Neuron (in vitro differentiated cells): ENCODE results near the gene SERBP1.
"Not testable (repeated sequence)": the region's sequence is repeated elsewhere in the genome, so short reads cannot be mapped to it uniquely, and the experiment has no call there.

Experiments
- H2AFZ ChIP-seq: one replicate; pipeline ENCODE4 v1.6.1; 2013; ENCODE audit warnings: low read depth, mild to moderate bottlenecking, inconsistent platforms, low read length, moderate library complexity
- H3K27me3 ChIP-seq: one replicate; pipeline ENCODE4 v1.6.1; 2013; ENCODE audit warnings: low read length; ENCODE audit not compliant: insufficient read depth
- H3K36me3 ChIP-seq: one replicate; pipeline ENCODE4 v1.6.1; 2013; ENCODE audit warnings: low read length; ENCODE audit not compliant: insufficient read depth
- H3K4me1 ChIP-seq: one replicate; pipeline ENCODE4 v1.6.1; 2013; ENCODE audit warnings: low read length; ENCODE audit not compliant: insufficient read depth
- H3K4me3 ChIP-seq: 2 replicates; pipeline ENCODE4 v1.5.1; 2013; ENCODE audit warnings: mild to moderate bottlenecking, low read length, moderate library complexity
- H3K9me3 ChIP-seq: one replicate; pipeline ENCODE4 v1.6.1; 2013; ENCODE audit warnings: low read length

SERBP1 gene

DNA sequence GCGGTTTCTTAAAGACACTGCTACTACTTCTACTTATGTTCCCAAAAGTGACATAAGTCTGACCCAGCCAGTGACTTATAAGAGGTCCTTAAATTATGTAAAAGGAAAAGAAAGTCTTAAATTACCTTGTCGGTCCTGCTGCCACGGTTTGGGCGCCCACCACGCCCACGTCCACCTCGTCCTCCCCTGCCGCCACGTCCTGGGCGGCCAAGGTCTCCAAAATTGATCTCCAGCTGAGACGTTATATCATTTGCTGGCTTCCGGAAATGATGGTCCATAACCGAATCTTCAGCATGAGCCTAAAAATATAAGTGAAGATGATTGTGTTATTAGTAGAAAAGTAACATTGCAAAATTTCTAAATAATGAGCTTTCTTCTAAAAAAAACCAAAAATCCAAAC is 15.2 kb downstream of the SERBP1 start:
- Histone ChIP-seq H3K9me3 (no peaks in the 10 kb centered on the region), H3K4me3 (no peak overlapping the region), H2AFZ (no peak overlapping the region), H3K27me3 (no peaks in the 10 kb centered on the region), H3K36me3 (peaks cover 84% of the 10 kb centered on the region), H3K4me1 (no peaks in the 10 kb centered on the region)

DNA sequence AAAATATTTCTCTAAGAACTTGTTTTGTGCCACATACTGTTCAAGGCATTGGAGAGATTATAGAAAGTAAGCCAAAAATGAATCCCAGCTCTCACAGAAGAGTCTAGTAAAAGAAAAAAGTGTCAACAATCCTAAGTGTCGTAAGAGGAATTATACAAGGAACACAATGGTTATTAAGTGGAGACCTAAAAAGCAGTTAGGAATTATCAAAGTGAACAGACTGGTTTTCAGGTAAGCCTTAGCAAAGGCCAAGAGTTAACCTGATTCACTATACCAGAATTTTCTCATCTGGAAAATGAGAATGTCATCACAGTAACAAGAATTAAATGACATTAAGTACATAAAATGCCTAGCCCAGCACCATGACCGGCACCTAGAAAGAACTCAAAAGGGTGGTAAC is 15.6 kb downstream of the SERBP1 start:
- Histone ChIP-seq H3K36me3 (peaks cover 82% of the 10 kb centered on the region), H3K4me3 (no peak overlapping the region)

DNA sequence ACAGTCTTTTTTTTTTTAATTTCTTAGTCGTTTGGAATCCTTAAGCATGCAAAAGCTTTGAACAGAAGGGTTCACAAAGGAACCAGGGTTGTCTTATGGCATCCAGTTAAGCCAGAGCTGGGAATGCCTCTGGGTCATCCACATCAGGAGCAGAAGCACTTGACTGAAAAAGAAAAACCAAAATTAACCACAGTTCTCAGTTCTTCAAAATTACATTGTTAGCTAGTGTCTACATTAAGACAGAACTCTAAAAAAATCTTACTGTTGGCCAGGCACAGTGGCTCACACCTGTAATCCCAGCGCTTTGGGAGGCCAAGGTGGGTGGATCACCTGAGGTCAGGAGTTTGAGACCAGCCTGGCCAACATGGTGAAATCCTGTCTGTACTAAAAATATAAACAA is 17.1 kb downstream of the SERBP1 start:
- H3K4me1 ChIP-seq, H3K4me3 ChIP-seq, H3K9me3 ChIP-seq, H3K27me3 ChIP-seq, H2AFZ ChIP-seq: not testable (repeated sequence)
- H3K36me3 ChIP-seq: peaks cover 68% of the 10 kb centered on the region

More for the DNA sequence above, 15.6 kb downstream of the SERBP1 start:
- Histone ChIP-seq H3K4me1 (no peaks in the 10 kb centered on the region), H3K9me3 (no peaks in the 10 kb centered on the region), H2AFZ (no peak overlapping the region), H3K27me3 (no peaks in the 10 kb centered on the region)

DNA sequence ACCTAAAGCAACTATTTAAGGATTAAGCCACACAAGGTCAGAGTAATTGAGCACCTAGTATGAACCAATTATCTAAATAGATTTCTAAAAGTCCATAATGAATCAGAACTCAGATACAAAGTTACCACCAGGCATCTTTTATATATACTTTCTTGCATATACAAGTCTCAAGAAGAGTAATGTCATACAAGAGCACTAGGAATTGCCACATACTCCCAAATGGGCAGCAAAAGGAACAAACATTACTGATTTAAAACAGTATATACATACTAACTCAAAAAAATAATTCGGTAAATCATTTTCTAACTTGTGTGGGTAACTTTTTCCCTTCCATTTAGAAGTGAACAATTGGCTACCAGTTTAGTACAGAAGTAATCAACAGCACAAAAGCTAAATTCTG is 22.1 kb downstream of the SERBP1 start:
- H3K4me1 ChIP-seq: no peaks in the 10 kb centered on the region
- no peak overlapping the region for H2AFZ ChIP-seq
- H3K9me3 ChIP-seq: no peaks in the 10 kb centered on the region
- H3K36me3 ChIP-seq: peaks cover 23% of the 10 kb centered on the region
- H3K4me3 ChIP-seq: no peak overlapping the region
- H3K27me3 ChIP-seq: no peaks in the 10 kb centered on the region

DNA sequence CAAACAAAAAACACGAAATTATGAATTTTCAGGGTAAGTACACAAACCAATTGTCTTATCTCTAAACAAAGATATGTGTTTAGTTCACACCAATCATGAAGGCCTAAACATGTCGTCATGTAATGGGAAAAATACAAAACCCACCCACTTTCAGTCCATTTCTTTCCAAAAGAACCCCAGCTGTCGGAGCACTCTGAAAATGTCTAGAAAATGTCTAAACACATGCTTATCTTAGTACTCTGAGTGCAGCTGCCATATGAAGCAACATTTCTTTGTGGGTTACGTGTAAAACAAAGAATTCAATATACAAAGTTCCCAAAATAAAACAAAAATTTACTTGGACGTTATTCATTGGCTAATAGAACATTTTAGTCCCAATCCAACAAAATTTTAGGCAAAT is 22.7 kb downstream of the SERBP1 start:
- no peaks in the 10 kb centered on the region for H3K9me3 ChIP-seq
- peaks cover 20% of the 10 kb centered on the region for H3K36me3 ChIP-seq
- no peak overlapping the region for H3K4me3 ChIP-seq

DNA sequence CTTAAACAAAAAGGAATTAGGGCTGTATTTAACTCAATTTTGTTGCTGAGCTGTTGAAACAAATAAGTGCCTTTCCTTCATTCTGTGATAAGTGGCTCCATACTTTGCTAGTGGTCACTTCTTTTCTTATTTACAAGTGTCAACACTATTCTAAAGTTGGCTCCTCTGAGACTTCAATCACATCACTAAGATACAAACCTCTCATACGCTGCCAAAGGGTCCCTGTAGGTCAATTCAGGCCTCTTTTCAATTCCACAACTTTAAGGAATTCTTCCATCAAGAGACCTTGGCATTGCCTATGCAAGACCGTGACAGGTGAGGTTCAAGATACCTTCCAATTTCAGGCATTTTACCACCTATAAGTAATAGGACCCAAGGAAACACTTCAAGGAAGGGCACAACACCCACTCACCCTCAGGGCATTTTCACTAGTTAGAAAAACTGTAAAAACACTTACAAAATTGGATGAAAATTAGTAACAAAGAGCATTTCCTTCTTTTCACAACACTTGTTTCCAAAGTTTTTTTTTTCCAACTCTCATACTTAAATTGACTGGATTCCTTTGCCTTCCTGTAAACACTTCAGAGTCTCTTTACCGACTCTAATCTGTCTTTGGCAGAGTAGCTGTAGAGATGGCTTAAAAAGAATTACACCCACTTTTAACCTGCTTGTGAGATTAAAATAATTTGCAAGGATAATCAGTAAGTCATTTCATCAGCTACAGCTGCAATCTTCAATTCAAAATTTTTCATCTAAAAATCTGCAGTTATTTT is 24.5 kb downstream of the SERBP1 start:
- Histone ChIP-seq H3K4me1 (no peaks in the 10 kb centered on the region), H3K27me3 (no peaks in the 10 kb centered on the region), H3K9me3 (no peaks in the 10 kb centered on the region), H3K36me3 (peaks cover 8% of the 10 kb centered on the region), H2AFZ (no peak overlapping the region), H3K4me3 (no peak overlapping the region)

More for the DNA sequence above, 22.7 kb downstream of the SERBP1 start:
- Histone ChIP-seq H3K27me3 (no peaks in the 10 kb centered on the region), H2AFZ (no peak overlapping the region), H3K4me1 (no peaks in the 10 kb centered on the region)

DNA sequence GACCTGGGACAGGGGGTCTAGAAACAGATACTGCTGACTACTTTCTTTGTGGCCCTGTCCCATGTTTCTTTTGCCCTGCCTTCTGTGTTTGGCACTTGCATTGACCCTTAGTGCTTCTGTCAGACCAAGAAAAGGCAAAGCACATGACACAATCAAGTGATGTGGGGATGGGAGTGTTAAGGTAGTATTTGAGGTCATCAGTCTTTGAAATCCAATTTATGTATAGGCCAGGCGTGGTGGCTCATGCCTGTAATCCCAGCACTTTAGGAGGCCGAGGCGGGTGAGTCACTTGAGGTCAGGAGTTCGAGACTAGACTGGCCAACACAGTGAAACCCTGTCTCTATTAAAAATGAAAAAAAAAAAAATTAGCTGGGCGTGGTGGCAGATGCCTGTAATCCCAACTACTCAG is 26.0 kb downstream of the SERBP1 start:
- no peaks in the 10 kb centered on the region for H3K36me3 ChIP-seq
- no peak overlapping the region for H3K4me3 ChIP-seq
- H3K27me3 ChIP-seq: no peaks in the 10 kb centered on the region
- peaks cover 9% of the 10 kb centered on the region for H3K4me1 ChIP-seq
- no peaks in the 10 kb centered on the region for H3K9me3 ChIP-seq
- no peak overlapping the region for H2AFZ ChIP-seq

DNA sequence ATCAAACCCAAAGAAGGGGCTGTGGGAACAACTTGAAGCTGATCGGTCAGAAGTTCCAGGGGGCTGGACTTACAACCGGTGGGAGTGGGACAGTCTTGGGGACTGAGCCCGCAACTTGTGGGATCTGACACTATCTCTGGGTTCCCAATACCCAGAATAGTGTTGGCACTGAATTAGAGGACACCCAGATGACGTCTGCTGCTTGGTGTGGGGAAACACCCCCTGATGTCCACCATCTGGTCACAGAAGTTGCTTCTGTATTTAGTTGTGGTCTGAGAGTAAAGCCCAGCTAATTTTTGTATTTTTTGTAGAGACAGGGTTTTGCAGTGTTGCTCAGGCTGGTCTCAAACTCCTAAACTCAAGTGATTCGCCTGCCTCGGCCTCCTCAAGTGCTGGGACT is 28.8 kb downstream of the SERBP1 start:
- Histone ChIP-seq H3K9me3 (no peaks in the 10 kb centered on the region), H3K4me1 (peaks cover 10% of the 10 kb centered on the region), H3K36me3 (no peaks in the 10 kb centered on the region), H3K4me3 (no peak overlapping the region), H3K27me3 (no peaks in the 10 kb centered on the region), H2AFZ (no peak overlapping the region)

DNA sequence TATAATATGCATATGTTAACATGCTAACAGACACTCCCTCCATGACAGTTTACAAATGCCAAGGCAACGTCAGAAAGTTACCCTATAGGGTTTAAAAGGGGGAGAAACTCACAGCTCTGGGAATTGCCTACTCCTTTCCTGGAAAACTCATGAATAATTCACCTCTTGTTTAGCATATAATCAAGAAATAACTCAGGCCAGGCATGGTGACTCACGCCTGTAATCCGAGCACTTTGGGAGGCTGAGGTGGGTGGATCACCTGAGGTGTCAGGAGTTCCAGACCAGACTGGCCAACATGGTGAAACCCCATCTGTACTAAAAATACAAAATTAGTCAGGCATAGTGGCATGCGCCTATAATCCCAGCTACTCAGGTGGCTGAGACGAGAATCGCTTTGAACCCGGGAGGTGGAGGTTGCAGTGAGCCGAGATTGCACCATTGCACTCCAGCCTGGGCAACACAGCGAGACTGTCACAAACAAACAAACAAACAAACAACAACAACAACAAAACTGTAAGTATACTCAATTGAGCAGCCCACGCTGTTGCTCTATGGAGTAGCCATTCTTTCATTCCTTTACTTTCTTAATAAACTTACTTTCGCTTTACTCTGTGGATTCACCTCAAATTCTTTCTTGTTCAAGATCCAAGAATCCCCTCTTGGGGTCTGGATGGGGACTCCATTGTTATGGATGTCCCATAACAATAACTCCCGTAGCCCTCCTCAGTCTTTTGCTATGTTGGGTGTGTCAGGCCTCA is 30.0 kb downstream of the SERBP1 start:
- not testable (repeated sequence) for H3K4me3 ChIP-seq, H2AFZ ChIP-seq, H3K36me3 ChIP-seq, H3K4me1 ChIP-seq, H3K9me3 ChIP-seq, H3K27me3 ChIP-seq

DNA sequence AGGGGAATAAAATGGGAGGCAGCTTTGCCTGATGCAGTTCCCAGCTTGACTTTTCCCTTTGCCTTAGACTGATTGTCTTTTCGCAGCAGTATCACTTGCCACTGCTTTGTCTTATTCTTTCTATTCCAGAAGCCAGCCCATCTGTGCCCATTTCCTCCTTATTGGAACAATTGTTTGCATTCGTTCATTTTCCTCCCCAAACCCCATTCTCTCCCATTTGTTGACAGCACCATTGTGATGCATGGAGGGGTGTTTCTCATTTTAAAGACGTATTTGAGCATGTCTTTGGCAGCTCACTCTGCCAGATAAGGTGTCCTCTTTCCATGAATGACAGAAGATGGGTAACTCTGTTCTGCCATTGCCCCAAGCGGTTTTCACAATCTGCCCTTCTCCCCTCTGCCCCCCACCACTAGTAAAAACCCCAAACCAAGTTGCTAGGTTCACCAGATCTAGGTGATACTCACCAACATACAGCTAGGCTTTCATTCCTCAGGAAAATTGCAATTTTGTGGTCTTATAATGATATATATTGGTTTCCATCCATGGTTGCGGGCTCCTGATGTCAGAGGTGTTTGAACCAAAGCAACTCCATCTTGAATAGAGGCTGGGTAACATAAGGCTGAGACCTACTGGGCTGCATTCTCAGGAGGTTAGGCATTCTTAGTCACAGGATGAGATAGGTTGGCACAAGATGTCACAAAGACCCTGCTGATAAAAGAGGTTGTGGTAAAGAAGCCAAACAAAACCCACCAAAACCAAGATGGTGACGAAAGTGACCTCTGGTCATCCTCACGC is 30.8 kb downstream of the SERBP1 start:
- H2AFZ ChIP-seq: no peak overlapping the region
- no peaks in the 10 kb centered on the region for H3K36me3 ChIP-seq
- H3K9me3 ChIP-seq: no peaks in the 10 kb centered on the region

DNA sequence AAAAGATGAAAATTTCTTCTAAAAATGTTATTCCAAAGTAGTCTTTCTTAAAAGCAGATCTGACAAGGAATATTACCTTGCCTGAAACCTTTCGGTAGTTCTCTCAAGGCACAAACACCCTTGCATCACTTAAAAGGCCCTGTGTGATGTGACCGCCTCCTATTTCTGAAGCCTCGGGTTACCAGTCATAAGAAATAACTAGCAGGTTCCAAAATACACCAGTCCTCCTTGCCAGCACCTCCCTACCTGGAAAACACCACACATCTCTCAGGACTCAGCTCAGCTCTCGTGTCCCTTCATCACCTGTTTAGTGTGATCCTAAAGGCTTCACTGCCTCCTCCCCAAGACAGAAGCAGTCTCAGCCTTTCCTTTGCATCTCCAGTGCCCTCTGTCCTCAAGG is 35.7 kb downstream of the SERBP1 start:
- no peak overlapping the region for H3K4me3 ChIP-seq
- H3K36me3 ChIP-seq: no peaks in the 10 kb centered on the region
- no peak overlapping the region for H2AFZ ChIP-seq
- H3K27me3 ChIP-seq: no peaks in the 10 kb centered on the region
- no peaks in the 10 kb centered on the region for H3K9me3 ChIP-seq
- H3K4me1 ChIP-seq: peaks cover 4% of the 10 kb centered on the region

More for the DNA sequence above, 30.8 kb downstream of the SERBP1 start:
- Histone ChIP-seq H3K27me3 (no peaks in the 10 kb centered on the region), H3K4me1 (peaks cover 10% of the 10 kb centered on the region), H3K4me3 (no peak overlapping the region)

DNA sequence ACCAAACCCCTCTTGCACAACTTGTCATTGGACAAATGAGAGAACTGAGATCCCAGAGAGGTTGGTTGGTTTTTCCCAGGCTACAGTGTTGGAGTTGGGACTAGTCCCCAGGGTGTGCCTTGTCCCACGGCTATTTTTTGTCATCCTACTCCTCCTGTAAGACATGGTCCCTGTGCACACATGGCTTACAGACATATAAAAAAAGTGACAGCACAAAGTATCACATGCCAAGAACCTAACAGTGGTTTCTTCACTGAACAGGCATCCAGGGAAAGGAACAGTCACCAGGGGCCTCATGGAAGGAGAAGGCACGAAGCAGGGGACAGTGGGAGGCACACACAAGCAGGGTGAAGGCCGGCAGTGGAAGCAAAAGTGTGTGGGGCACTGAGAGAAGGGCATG is 36.5 kb downstream of the SERBP1 start:
- no peaks in the 10 kb centered on the region for H3K27me3 ChIP-seq
- no peaks in the 10 kb centered on the region for H3K36me3 ChIP-seq
- no peak overlapping the region for H2AFZ ChIP-seq
- no peaks in the 10 kb centered on the region for H3K9me3 ChIP-seq
- no peaks in the 10 kb centered on the region for H3K4me1 ChIP-seq
- no peak overlapping the region for H3K4me3 ChIP-seq

DNA sequence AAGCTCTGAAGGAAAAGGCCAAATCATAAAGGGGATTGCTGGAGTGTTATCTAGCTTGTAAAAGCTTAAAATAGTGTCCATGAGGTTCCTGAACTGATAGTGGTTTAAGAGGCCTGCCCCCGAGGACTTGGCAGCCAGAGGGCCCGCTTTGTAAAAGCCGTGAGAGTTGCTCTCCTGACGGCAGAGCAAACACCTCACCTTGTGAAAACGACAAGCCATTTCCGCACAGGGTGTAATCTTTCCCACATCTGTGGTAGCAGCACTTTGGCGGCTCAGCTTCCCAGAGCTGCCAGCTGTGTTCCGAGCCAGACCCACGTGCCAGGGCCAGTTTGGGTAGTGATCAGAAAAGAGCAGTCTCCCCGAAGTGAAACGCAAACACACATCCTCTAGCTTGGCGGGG is 37.0 kb downstream of the SERBP1 start:
- Histone ChIP-seq H3K27me3 (no peaks in the 10 kb centered on the region), H2AFZ (no peak overlapping the region), H3K36me3 (no peaks in the 10 kb centered on the region), H3K4me3 (no peak overlapping the region), H3K4me1 (no peaks in the 10 kb centered on the region), H3K9me3 (no peaks in the 10 kb centered on the region)
